ENCODE measurements around the gene SAMD5. TPM values are rescaled to one million over a fixed set of nuclear protein-coding genes. Genes with fewer than 3 reads are reported as not detected.

SAMD5 gene
- total RNA-seq (not detected), polyA plus RNA-seq (not detected), total RNA-seq (0 to 0.08 (median 0) reads per million in 6 experiments)

GRCh38 chr6:147508042-147508865 is at the start of gene SAMD5:
TSS of gene SAMD5 (plus strand) at chr6:147508690. CDS start at chr6:147508929, 239 bp downstream.
- H3K27me3 Mint-ChIP-seq, result peaks cover 40 to 59% (median 51%) of the 10 kb centered on the region in 5 donors
- H3K4me3 Mint-ChIP-seq, result peak within 1 kb of the TSS; percentile 49 to 86 (median 72)
- peak in 1 of 2 donors; percentile 39 for ATAC-seq
- peaks cover 8 to 19% (median 14%) of the 10 kb centered on the region in 4 donors for H3K4me1 Mint-ChIP-seq
- peaks cover 0 to 2% (median 0%) of the 10 kb centered on the region in 3 donors for H3K36me3 Mint-ChIP-seq
- no peaks in the 10 kb centered on the region for H3K9me3 Mint-ChIP-seq
- POLR2A ChIA-PET, result no interaction called here
- no peak within 1 kb of the TSS for H3K27ac Mint-ChIP-seq
- DNase-seq, result no peak

- Mint-ChIP-seq H3K27ac (no peak overlapping the region), H3K36me3 (no peaks in the 10 kb centered on the region), H3K9me3 (peaks cover 0 to 6% (median 0%) of the 10 kb centered on the region in 9 donors), H3K27me3 (peaks cover 2 to 22% (median 11%) of the 10 kb centered on the region in 5 donors), H3K4me3 (no peak overlapping the region), H3K4me1 (no peaks in the 10 kb centered on the region)
- DNase-seq (no peak), ATAC-seq (no peak)
- POLR2A ChIA-PET, result no interaction called here
Measured at GRCh38 chr6:147459780-147460179, 48.7 kb upstream of the SAMD5 start.

DNA sequence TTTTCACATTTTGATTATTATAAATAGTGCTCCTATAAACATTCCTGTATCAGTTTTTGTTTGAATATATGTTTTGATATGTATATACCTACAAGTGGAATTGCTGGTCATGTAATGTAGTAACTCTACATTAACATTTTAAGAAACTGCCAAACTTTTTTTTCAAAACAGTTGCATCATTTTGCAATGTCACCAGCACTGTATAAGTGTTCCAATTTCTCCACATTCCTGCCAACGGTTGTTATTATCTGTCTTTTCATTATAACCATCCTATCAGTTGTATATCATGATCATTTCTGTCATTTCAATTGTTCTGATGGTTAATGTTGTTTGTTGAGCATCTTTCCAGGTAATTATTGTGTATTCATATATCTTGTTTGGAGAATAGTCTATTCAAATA is 44.8 kb upstream of the SAMD5 start:
- no peaks in the 10 kb centered on the region for H3K4me1 Mint-ChIP-seq
- peaks cover 0 to 6% (median 0%) of the 10 kb centered on the region in 9 donors for H3K9me3 Mint-ChIP-seq
- POLR2A ChIA-PET, result no interaction called here
- H3K36me3 Mint-ChIP-seq, result no peaks in the 10 kb centered on the region
- H3K27ac Mint-ChIP-seq, result no peak overlapping the region
- no peak overlapping the region for H3K4me3 Mint-ChIP-seq
- ATAC-seq (no peak), DNase-seq (no peak)
- H3K27me3 Mint-ChIP-seq, result peaks cover 6 to 19% (median 14%) of the 10 kb centered on the region in 5 donors

- POLR2A ChIA-PET, result no interaction called here
- Mint-ChIP-seq H3K4me1 (no peaks in the 10 kb centered on the region), H3K27ac (no peak overlapping the region), H3K9me3 (peaks cover 0 to 9% (median 0%) of the 10 kb centered on the region in 9 donors), H3K36me3 (no peaks in the 10 kb centered on the region), H3K27me3 (peaks cover 7 to 31% (median 16%) of the 10 kb centered on the region in 5 donors), H3K4me3 (no peak overlapping the region)
- no peak for DNase-seq
- no peak for ATAC-seq
Measured at GRCh38 chr6:147467428-147467827, 41.1 kb upstream of the SAMD5 start.

DNA sequence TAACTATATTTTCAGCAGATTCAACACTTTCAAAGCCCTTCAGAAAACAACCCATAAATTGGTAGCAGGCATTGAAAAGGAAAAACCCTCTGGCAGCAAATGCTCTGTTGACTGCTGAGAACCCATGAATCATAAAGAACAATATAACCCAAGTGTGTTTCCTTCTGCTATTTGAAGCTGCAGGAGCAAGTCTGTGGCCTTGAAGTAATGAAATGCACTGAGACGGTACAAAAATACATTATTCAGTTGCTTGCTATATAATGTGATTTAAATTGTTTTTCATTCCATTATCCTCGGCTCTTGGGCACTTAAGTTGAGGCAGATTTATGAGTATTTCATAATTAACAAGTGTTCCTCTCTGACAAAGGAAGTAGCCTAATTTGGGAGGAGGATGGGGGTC is 40.6 kb upstream of the SAMD5 start:
- Mint-ChIP-seq H3K4me1 (no peaks in the 10 kb centered on the region), H3K9me3 (peaks cover 0 to 9% (median 0%) of the 10 kb centered on the region in 9 donors), H3K27me3 (peaks cover 9 to 31% (median 16%) of the 10 kb centered on the region in 5 donors), H3K4me3 (no peak overlapping the region), H3K36me3 (no peaks in the 10 kb centered on the region), H3K27ac (no peak overlapping the region)
- DNase-seq (no peak), ATAC-seq (no peak)
- POLR2A ChIA-PET, result no interaction called here

GRCh38 chr6:147468634-147469033 is 39.9 kb upstream of the SAMD5 start:
- POLR2A ChIA-PET, result no interaction called here
- Mint-ChIP-seq H3K9me3 (peaks cover 0 to 12% (median 3%) of the 10 kb centered on the region in 9 donors), H3K27me3 (peaks cover 9 to 31% (median 16%) of the 10 kb centered on the region in 5 donors), H3K27ac (no peak overlapping the region), H3K4me1 (no peaks in the 10 kb centered on the region), H3K4me3 (no peak overlapping the region), H3K36me3 (no peaks in the 10 kb centered on the region)
- no peak for DNase-seq
- ATAC-seq, result no peak

- Mint-ChIP-seq H3K4me3 (no peak overlapping the region), H3K36me3 (no peaks in the 10 kb centered on the region), H3K27me3 (peaks cover 0 to 3% (median 0%) of the 10 kb centered on the region in 5 donors), H3K9me3 (peaks cover 0 to 14% (median 3%) of the 10 kb centered on the region in 9 donors), H3K27ac (no peak overlapping the region), H3K4me1 (no peaks in the 10 kb centered on the region)
- ATAC-seq (no peak), DNase-seq (no peak)
- POLR2A ChIA-PET, result no interaction called here
Measured at GRCh38 chr6:147479857-147480256, 28.6 kb upstream of the SAMD5 start.

DNA sequence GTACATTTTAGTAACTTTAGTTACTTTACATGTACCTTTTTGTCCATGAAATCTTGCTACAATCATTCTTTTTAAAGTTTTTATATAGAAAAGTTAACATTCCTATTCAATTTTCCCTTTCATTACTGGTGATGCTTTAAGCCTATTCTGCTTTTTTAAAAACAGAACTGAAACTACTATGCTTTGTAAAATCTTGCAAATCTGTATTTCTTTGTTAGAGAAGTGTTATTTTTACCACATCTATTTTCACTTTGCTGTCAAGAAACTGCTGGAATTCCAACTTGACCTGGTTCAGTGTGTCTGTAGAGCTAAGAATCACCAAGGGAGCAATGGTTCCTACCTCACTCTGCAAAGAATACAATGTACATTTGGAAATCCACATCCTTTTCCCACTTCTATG is 21.8 kb upstream of the SAMD5 start:
- peaks cover 2 to 18% (median 8%) of the 10 kb centered on the region in 5 donors for H3K27me3 Mint-ChIP-seq
- POLR2A ChIA-PET, result no interaction called here
- no peak overlapping the region for H3K27ac Mint-ChIP-seq
- H3K9me3 Mint-ChIP-seq, result peaks cover 0 to 10% (median 3%) of the 10 kb centered on the region in 9 donors
- no peaks in the 10 kb centered on the region for H3K4me1 Mint-ChIP-seq
- no peak overlapping the region for H3K4me3 Mint-ChIP-seq
- H3K36me3 Mint-ChIP-seq, result no peaks in the 10 kb centered on the region
- DNase-seq (no peak), ATAC-seq (no peak)

DNA sequence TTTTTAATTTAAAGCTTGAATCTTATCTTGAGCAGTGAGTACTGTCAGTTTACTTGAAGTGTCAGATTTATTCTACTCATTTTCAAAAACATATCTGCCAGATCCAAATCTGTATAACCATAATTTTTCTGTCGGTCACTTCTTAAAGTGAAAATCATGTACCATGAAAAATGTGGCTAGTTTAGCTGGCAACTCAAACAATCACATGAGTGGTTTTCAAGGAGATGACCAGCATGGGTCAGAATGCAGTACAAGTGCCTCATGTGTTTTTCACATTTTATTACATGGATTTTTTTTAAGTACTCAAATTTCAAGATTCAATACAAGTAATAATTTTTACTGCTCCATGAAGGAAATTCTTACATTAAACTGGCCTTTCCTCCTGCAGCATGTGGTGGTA is 11.0 kb upstream of the SAMD5 start:
- H3K27ac Mint-ChIP-seq, result no peak overlapping the region
- POLR2A ChIA-PET, result no interaction called here
- H3K4me1 Mint-ChIP-seq, result no peaks in the 10 kb centered on the region

GRCh38 chr6:147503587-147503986 is 4.9 kb upstream of the SAMD5 start:
- POLR2A ChIA-PET, result no interaction called here
- peaks cover 0 to 4% (median 0%) of the 10 kb centered on the region in 9 donors for H3K9me3 Mint-ChIP-seq
- ATAC-seq (no peak), DNase-seq (no peak)
- H3K27me3 Mint-ChIP-seq, result peaks cover 27 to 63% (median 39%) of the 10 kb centered on the region in 5 donors
- peaks cover 4 to 12% (median 8%) of the 10 kb centered on the region in 4 donors for H3K4me1 Mint-ChIP-seq
- H3K4me3 Mint-ChIP-seq, result no peak overlapping the region
- H3K27ac Mint-ChIP-seq, result no peak overlapping the region
- H3K36me3 Mint-ChIP-seq, result peaks cover 0 to under 1% (median 0%) of the 10 kb centered on the region in 3 donors

More for the DNA sequence above, 11.0 kb upstream of the SAMD5 start:
- ATAC-seq (no peak), DNase-seq (no peak)
- Mint-ChIP-seq H3K9me3 (peaks cover 0 to 8% (median 1%) of the 10 kb centered on the region in 9 donors), H3K27me3 (peaks cover 7 to 36% (median 12%) of the 10 kb centered on the region in 5 donors), H3K4me3 (no peak overlapping the region), H3K36me3 (no peaks in the 10 kb centered on the region)

GRCh38 chr6:147504848-147505247 is 3.6 kb upstream of the SAMD5 start:
- H3K27ac Mint-ChIP-seq, result no peak overlapping the region
- H3K9me3 Mint-ChIP-seq, result no peaks in the 10 kb centered on the region
- peaks cover 0 to 2% (median 0%) of the 10 kb centered on the region in 3 donors for H3K36me3 Mint-ChIP-seq
- ATAC-seq (no peak), DNase-seq (no peak)
- POLR2A ChIA-PET, result no interaction called here
- H3K4me3 Mint-ChIP-seq, result no peak overlapping the region
- H3K4me1 Mint-ChIP-seq, result peaks cover 8 to 19% (median 12%) of the 10 kb centered on the region in 4 donors
- peaks cover 34 to 70% (median 44%) of the 10 kb centered on the region in 5 donors for H3K27me3 Mint-ChIP-seq

DNA sequence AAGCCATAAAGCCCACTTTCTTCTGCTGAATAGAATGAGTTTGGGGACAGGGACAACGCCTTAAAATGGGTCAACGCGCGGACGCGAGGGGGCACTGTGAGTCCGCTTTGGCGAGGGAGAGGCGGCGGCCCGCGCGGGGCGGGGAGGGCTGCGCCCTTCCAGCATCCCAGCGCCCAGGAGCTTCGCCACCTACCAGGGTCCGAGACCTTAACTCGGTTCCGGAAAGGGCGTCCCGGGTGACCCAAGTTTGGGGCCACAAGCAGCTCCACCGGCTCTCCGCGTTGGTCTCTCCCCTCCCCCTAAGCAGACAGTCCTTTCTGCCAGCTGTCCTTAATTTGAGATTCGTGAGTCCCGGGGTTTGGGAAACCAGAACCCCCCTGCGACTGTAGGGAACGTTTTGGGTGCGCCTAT is 1.8 kb upstream of the SAMD5 start:
- Mint-ChIP-seq H3K4me3 (peak overlapping the region in 9 of 10 donors; percentile 40 to 78 (median 68)), H3K36me3 (peaks cover 0 to 2% (median 0%) of the 10 kb centered on the region in 3 donors), H3K27me3 (peaks cover 40 to 66% (median 54%) of the 10 kb centered on the region in 5 donors), H3K9me3 (no peaks in the 10 kb centered on the region), H3K27ac (no peak overlapping the region), H3K4me1 (peaks cover 8 to 19% (median 14%) of the 10 kb centered on the region in 4 donors)
- peak in 2 of 10 donors; percentile 10 to 17 for DNase-seq
- no peak for ATAC-seq
- POLR2A ChIA-PET, result no interaction called here

Data from naive thymus-derived CD8-positive, alpha-beta T cell (primary cell).